ENCODE data around the gene RNF169.
A peak's percentile ranks its signal among the peaks of the same experiment; 100 is the strongest.

Gene RNF169

DNA sequence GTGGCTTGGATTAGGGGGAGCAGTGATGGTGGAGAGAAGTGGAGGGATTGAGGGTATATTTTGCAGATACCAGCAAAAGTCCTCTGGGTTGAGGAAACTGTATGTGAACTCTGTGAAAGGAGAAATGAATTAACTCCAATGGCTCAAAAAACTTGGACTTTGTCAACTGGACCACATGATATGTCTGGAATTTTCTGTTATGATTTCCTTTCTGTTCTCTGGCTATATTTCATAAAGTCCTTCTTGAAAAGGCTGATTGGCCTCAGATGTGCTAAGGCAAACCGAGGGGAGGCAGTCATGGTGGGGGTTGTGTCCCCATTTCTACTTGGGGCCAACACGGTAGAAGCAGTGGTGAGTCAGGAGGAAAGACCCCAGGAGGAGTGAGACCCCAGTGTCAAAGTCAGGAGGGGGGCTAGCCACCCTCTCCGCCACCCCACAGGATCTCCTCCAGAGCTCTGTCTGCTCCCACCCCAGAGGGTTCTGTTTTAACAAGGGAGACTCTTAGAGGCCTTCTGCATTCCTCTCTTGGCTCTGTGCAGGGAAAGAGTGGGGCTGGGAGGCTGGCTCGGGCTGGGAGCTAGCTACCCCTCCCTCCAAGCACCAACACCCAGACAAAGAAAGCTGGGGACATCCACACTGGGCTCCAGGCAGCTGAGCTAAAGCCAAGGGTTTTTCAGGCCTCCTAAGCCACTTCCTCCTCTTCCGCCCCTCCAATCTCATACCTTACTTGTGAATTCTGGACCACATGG is 31.3 kb upstream of the RNF169 start:
- H3K9me3 Mint-ChIP-seq, result no peaks in the 10 kb centered on the region
- DNase-seq (no peak), ATAC-seq (replicated peaks) (no peak)

DNA sequence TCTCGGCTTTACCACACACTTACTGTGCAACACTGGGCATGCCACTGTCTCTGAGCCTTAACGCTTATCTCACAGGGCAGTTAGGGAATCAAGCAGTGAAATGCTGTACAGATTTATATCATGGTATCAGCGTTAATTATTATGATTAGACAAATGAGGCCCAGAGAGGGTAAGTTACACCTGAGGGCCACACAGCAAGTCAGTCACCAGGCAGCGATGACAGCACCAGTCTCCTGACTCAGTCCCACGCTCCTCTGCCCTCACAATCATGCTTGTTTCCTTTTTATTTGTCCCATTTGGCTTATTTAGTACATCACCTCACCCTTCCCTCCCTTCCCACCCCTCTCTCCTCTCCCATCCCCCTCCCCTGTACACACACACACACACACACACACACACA is 29.6 kb upstream of the RNF169 start:
- Mint-ChIP-seq H3K27ac (no peak overlapping the region), H3K27me3 (no peaks in the 10 kb centered on the region), H3K9me3 (no peaks in the 10 kb centered on the region), H3K4me1 (ENCODE audit: low read depth in 2 of 2) (no peaks in the 10 kb centered on the region), H3K4me3 (no peak overlapping the region), H3K36me3 (ENCODE audit: insufficient read depth) (no peaks in the 10 kb centered on the region)
- no peak for ATAC-seq (replicated peaks)
- no peak for DNase-seq

More for the DNA sequence above, 31.3 kb upstream of the RNF169 start:
- Mint-ChIP-seq H3K36me3 (ENCODE audit: insufficient read depth) (no peaks in the 10 kb centered on the region), H3K27me3 (no peaks in the 10 kb centered on the region), H3K27ac (no peak overlapping the region), H3K4me3 (no peak overlapping the region), H3K4me1 (ENCODE audit: low read depth in 2 of 2) (no peaks in the 10 kb centered on the region)

DNA sequence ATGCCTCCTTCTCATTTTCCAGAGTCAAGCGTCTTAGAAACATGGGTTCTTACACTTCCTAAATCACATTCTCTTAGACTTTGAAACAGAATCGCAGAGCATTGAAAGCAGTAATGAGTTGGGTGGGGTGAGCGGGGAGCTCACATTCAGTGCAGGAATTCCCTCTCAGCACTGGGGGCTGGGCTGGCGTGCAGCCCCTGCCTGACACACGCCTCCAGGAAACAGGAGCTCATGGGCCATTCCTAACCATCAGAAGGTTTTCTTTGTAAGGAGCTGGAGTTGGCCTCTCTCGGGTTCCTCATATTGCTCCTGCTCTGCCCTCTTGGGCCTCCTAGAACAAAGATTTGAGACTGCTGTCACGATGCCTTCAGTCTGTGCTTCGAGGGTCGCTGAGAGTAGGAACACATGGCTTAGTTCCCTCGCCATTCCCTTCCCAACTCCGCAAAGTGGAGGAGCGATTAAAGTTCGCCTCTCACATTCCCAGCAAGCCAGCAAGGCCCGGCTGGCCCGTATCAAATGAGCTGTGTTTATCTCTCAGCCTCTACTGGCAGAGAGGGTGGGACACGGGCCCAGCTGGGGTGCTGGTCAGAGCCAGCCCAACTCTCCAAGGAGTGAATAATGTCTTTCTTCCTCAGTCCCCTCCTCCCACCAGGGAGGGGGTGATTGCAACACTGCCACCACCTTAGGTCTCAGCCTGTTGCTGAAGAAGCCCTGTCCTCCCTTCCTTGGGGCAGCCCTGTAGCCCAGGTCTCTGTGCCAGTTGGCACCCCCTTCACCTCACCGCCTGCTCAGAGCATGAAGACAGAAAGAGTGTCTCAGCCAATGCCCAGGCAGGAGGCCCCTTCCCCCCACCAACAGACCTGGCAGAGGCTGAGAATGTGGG is 27.8 kb upstream of the RNF169 start:
- DNase-seq (no peak), ATAC-seq (replicated peaks) (no peak)
- H3K9me3 Mint-ChIP-seq, result no peaks in the 10 kb centered on the region
- H3K36me3 Mint-ChIP-seq (ENCODE audit: insufficient read depth), result no peaks in the 10 kb centered on the region
- peaks cover 5 to 7% of the 10 kb centered on the region in 2 donors for H3K27me3 Mint-ChIP-seq
- H3K4me3 Mint-ChIP-seq, result no peak overlapping the region
- no peak overlapping the region for H3K27ac Mint-ChIP-seq
- H3K4me1 Mint-ChIP-seq (ENCODE audit: low read depth in 2 of 2), result no peaks in the 10 kb centered on the region

DNA sequence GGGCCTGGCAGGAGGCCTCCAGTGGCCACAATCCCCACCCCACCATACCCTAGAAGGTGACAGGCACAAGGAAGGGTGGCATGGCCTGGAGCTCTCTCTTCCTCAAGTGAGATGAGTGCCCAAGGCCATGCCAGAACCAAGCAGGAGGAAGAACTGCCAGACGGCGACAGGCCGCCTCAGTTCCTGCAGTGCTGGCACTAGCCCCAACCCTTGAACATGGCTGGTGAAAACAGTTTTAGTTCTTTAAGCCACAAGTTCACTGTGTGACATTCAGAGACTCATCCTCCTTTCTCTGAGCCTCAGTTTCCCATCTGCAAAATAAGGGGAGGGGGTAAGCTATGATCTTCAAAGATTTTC is 27.2 kb upstream of the RNF169 start:
- Mint-ChIP-seq H3K9me3 (no peaks in the 10 kb centered on the region), H3K27me3 (peaks cover 5 to 7% of the 10 kb centered on the region in 2 donors), H3K4me3 (no peak overlapping the region), H3K36me3 (ENCODE audit: insufficient read depth) (no peaks in the 10 kb centered on the region), H3K4me1 (ENCODE audit: low read depth in 2 of 2) (no peaks in the 10 kb centered on the region), H3K27ac (no peak overlapping the region)
- ATAC-seq (replicated peaks) (no peak), DNase-seq (no peak)

DNA sequence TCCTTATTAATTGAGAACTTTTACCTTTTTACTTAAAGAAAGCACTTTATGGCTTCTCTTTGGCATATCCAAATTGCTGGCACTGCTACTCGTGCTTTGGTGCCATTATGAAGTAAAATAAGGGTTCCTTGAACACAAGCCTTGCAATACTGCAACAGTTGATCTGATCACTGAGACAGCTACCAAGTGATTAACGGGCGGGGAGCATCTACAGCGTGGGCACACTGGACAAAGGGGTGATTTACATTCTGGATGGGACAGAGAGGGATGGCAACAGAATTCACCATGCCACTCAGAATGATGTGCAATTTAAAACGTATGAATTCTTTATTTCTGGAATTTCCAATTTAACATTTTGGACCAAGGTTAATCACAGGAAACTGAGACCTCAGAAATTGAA is 25.1 kb upstream of the RNF169 start:
- no peak overlapping the region for H3K27ac Mint-ChIP-seq
- DNase-seq (no peak), ATAC-seq (replicated peaks) (no peak)
- no peaks in the 10 kb centered on the region for H3K9me3 Mint-ChIP-seq
- H3K4me3 Mint-ChIP-seq, result no peak overlapping the region
- H3K4me1 Mint-ChIP-seq (ENCODE audit: low read depth in 2 of 2), result no peaks in the 10 kb centered on the region
- H3K36me3 Mint-ChIP-seq (ENCODE audit: insufficient read depth), result no peaks in the 10 kb centered on the region
- peaks cover 5 to 7% of the 10 kb centered on the region in 2 donors for H3K27me3 Mint-ChIP-seq

DNA sequence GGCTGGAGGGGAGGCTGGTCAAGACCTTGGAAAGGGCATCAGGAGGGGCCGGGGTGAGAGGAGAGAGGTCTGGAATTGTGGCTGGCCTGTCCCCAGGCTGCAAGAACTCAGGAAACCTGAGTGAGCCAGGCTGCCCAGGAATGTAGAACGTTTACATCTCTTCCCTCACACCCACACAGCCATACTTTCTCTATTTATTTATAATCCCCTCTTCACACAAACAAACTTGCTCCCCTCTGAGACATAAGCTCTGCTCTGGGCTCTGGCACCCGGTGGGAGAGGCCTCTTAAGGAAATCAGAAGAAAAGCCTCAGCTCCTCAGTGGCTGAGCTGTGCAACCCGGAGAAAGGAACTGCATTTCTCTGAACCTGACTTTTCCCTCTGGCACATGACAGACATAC is 22.9 kb upstream of the RNF169 start:
- no peak overlapping the region for H3K27ac Mint-ChIP-seq
- H3K36me3 Mint-ChIP-seq (ENCODE audit: insufficient read depth), result no peaks in the 10 kb centered on the region
- DNase-seq (no peak), ATAC-seq (replicated peaks) (no peak)
- H3K27me3 Mint-ChIP-seq, result peaks cover 15 to 25% of the 10 kb centered on the region in 2 donors
- no peak overlapping the region for H3K4me3 Mint-ChIP-seq
- H3K4me1 Mint-ChIP-seq (ENCODE audit: low read depth in 2 of 2), result peaks cover under 1 to 6% of the 10 kb centered on the region in 2 donors
- H3K9me3 Mint-ChIP-seq, result no peaks in the 10 kb centered on the region

DNA sequence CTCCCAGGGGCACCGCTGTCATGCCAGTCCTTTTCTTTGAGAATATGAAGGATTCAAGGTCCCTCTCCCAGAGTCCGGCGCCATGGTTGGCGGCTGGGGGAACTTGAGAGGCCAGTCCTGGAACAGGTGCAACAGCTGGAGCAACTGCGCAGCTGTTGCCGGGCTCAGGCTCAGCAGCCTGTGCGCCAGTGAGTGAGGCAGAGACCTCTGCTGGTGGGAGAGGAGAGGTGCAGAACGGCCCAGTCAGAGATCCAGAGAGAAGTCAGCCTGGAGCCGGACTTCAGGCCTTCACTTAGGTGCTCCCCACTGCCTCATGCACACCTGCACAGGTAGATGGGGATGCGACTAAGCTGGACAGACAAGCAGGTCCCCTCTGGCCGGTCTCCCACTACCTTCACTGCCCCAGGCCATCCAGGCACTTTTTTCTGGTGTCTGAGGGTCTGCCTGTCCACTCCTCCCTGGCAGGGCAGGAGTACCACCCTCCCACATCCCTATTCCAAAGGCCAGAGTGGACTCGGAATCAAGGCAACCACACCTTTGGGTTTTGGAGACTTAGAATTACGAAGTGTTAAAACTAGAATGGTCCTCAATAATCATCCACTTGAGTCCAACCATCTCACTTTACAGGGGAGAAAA is 22.0 kb upstream of the RNF169 start:
- H3K27ac Mint-ChIP-seq, result no peak overlapping the region
- ATAC-seq (replicated peaks) (peak; percentile 98), DNase-seq (peak; percentile 50 to 57 (median 51))
- H3K9me3 Mint-ChIP-seq, result no peaks in the 10 kb centered on the region
- H3K4me1 Mint-ChIP-seq (ENCODE audit: low read depth in 2 of 2), result peaks cover 3 to 9% of the 10 kb centered on the region in 2 donors
- H3K27me3 Mint-ChIP-seq, result peaks cover 20 to 33% of the 10 kb centered on the region in 2 donors
- no peaks in the 10 kb centered on the region for H3K36me3 Mint-ChIP-seq (ENCODE audit: insufficient read depth)
- H3K4me3 Mint-ChIP-seq, result no peak overlapping the region

DNA sequence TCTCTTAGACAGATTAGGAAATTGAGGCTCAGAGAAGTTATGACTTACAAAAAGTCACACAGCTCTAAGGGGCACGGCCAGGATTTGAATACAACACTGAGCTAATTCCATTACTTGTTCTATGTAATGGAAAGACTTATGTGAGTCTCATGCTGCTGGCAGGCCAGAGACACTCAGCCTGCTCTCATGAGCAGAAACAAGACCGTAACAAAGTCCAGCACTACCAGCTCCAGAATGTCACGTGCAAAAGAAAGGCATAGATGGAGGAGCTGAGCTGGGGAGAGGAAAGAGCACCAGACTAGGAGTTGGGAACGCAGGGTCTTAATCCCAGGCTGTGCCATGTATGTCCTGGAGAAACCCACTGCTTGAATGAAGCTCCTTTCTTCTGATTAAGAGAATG is 19.3 kb upstream of the RNF169 start:
- Mint-ChIP-seq H3K36me3 (ENCODE audit: insufficient read depth) (no peaks in the 10 kb centered on the region), H3K27ac (no peak overlapping the region), H3K4me3 (no peak overlapping the region), H3K4me1 (ENCODE audit: low read depth in 2 of 2) (peaks cover 6 to 13% of the 10 kb centered on the region in 2 donors), H3K9me3 (no peaks in the 10 kb centered on the region), H3K27me3 (peaks cover 43 to 57% of the 10 kb centered on the region in 2 donors)
- no peak for ATAC-seq (replicated peaks)
- no peak for DNase-seq

DNA sequence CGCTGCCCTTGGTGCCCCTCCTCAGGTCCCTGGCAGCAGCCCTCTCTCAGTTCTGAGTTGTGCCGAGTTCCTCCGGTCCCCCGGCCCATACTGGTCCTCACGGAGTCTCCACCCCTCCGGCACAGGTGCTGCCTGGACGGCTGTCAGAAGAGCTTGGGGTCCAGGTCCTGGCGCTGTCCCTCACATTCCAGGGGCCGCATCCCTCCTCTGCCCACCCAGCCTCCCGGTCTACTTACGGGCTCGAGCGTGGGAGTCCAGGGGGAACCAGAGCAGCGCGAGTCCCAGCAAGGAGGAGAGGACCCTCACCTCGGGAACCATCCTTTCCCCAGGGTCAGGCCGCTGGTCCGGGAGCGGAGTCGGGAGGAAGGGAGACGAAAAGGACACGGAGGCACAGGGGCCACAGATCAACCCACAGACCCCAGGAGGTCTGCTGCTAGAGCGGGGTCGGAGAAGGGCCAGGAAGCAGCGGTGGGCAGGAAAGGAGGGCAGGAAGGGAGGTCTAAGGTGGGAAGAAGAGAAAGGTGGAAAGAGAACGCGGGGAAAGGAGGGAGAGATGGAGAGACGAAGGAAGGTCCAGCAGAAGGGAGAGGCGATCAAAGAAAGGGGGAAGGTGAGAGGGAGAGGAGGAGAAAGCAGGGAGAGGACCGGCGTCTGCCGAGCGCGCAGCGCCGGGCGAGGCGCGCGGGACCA is 17.9 kb upstream of the RNF169 start:
- no peak for DNase-seq
- ATAC-seq (replicated peaks), result no peak
- peaks cover 48 to 59% of the 10 kb centered on the region in 2 donors for H3K27me3 Mint-ChIP-seq
- H3K4me1 Mint-ChIP-seq (ENCODE audit: low read depth in 2 of 2), result peaks cover 6 to 13% of the 10 kb centered on the region in 2 donors
- H3K27ac Mint-ChIP-seq, result no peak overlapping the region
- no peaks in the 10 kb centered on the region for H3K9me3 Mint-ChIP-seq
- no peaks in the 10 kb centered on the region for H3K36me3 Mint-ChIP-seq (ENCODE audit: insufficient read depth)
- H3K4me3 Mint-ChIP-seq, result peak overlapping the region; percentile 53 to 64

DNA sequence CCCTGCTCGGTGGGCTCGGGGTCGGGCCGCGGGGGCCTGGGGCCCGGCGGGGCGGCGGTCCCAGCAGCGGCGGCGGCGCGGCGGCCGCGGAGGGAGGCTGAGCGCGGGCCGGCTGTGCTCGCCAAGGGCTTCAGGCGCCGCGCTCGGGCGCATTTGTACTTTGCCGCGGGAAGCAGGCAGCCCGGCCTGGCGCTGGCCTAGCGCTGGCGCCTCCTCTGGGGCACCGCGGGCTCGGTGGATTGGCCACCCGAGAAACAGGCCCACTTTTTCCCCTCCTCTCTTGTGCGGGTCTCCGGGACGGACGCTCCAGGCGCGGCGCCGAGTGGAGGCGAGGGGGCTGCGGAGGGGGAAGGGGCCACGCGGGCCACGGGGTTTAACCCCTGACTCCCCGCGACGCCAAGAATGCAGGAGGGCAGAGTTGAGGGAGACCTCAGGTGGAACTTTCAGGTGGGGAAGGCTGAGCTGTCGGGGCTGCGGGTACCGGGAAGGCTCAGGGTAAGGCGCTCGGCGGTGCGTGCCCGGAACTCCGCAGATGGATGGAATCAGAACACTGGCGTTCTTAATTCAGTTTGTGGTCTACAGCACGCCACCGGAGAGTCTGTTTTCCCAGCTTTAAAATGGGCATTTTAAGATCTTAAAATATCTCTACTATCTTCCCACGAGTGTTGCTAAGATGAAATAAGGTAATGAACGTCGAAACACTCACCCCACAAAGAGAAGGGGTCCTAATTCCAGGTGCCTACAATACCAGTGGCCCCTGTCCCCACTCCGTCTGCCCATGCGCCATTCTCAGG is 17.2 kb upstream of the RNF169 start, which contains the start of gene CHRDL2:
CHRDL2 (minus strand) TSS at position 126 of the 794 bp plus-strand sequence. CDS start 538 bp downstream, outside the sequence.
- Mint-ChIP-seq H3K4me3 (peak within 1 kb of the TSS; percentile 53 to 64), H3K4me1 (ENCODE audit: low read depth in 2 of 2) (peaks cover 6 to 13% of the 10 kb centered on the region in 2 donors), H3K27me3 (peaks cover 52 to 64% of the 10 kb centered on the region in 2 donors), H3K9me3 (no peaks in the 10 kb centered on the region), H3K36me3 (ENCODE audit: insufficient read depth) (no peaks in the 10 kb centered on the region), H3K27ac (no peak within 1 kb of the TSS)
- DNase-seq (no peak), ATAC-seq (replicated peaks) (no peak)

DNA sequence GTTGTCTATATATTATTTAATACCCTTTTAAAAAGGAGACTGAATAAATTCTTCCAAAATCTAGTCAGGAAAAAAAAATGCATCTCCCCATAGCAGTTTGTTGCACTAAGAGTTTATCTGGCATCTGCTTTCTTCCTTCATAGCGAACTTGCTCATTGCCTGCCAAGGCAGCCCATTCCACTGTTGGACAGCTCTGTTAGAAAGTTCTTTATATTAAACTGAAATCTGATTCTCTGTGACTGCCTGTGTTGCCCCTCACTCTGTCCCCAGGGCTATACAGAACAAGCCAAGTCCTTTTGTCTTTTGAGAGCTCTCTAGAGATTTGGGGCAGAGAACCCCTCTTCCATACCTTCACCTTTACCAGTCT is 14.1 kb upstream of the RNF169 start:
- no peak overlapping the region for H3K27ac Mint-ChIP-seq
- no peak overlapping the region for H3K4me3 Mint-ChIP-seq
- H3K9me3 Mint-ChIP-seq, result no peaks in the 10 kb centered on the region
- no peak for DNase-seq
- peaks cover 6 to 13% of the 10 kb centered on the region in 2 donors for H3K4me1 Mint-ChIP-seq (ENCODE audit: low read depth in 2 of 2)
- peaks cover 71 to 84% of the 10 kb centered on the region in 2 donors for H3K27me3 Mint-ChIP-seq
- ATAC-seq (replicated peaks), result no peak
- H3K36me3 Mint-ChIP-seq (ENCODE audit: insufficient read depth), result no peaks in the 10 kb centered on the region

DNA sequence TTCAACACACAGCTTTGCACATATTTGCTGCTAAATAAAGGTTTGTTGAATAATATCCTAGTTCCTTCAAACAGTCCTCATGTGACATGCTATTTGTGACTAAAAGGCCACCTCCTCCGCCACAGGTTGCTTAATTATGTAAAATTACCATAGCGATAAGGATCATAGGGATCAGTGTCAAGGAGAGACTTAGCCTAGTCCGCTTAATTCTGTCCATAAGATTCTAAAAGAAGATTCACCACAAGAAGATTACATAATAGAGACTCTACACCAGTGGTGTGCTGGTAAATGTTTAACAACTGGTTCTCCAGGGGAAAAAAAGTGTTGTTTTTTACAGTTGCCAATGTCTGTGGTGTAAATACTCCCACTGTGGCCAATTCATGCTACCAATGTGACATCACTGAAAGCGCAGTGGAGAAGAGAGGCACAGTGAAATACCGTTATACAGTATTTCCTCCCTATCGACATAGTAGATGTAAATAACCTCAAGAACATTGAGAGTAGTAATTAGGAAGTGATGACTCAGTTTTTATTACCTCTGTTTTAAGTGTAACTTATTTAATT is 13.2 kb upstream of the RNF169 start:
- H3K4me3 Mint-ChIP-seq, result no peak overlapping the region
- no peaks in the 10 kb centered on the region for H3K36me3 Mint-ChIP-seq (ENCODE audit: insufficient read depth)
- DNase-seq, result no peak
- H3K27ac Mint-ChIP-seq, result no peak overlapping the region
- H3K9me3 Mint-ChIP-seq, result no peaks in the 10 kb centered on the region
- ATAC-seq (replicated peaks), result peak; percentile 76
- peaks cover 7 to 10% of the 10 kb centered on the region in 2 donors for H3K4me1 Mint-ChIP-seq (ENCODE audit: low read depth in 2 of 2)
- peaks cover 63 to 75% of the 10 kb centered on the region in 2 donors for H3K27me3 Mint-ChIP-seq

All from effector memory CD8-positive, alpha-beta T cell (primary cell).